Mesendoderm (in vitro differentiated cells): Measurements from ENCODE around the gene PITPNC1.
"Not testable (repeated sequence)": the region's sequence is repeated elsewhere in the genome, so short reads cannot be mapped to it uniquely, and the experiment has no call there.

Source experiments
- DNase-seq: peaks from one replicate; pipeline ENCODE4 v3.0.0; 2013
- H2AK5ac ChIP-seq: 2 replicates; pipeline ENCODE4 v1.6.1; 2013; ENCODE audit warnings: low read length, inconsistent platforms
- H2BK120ac ChIP-seq: 2 replicates; pipeline ENCODE4 v1.6.1; 2013; ENCODE audit warnings: low read depth, mild to moderate bottlenecking, low read length, moderate library complexity, mixed read lengths
- H2BK15ac ChIP-seq: replicated peaks from 2 replicates; pipeline ENCODE4 v1.6.1; 2013; ENCODE audit warnings: low read depth, mild to moderate bottlenecking, moderate library complexity
- H2BK5ac ChIP-seq: 2 replicates; pipeline ENCODE4 v1.6.1; 2013; ENCODE audit warnings: low read length, inconsistent platforms
- H3K18ac ChIP-seq: 2 replicates; pipeline ENCODE4 v1.6.1; 2013; ENCODE audit warnings: mild to moderate bottlenecking, low read length, mixed read lengths
- H3K23ac ChIP-seq: one replicate; pipeline ENCODE4 v1.6.1; 2013; ENCODE audit warnings: low read length
- H3K27ac ChIP-seq: 2 replicates; pipeline ENCODE4 v1.5.1; 2013; ENCODE audit warnings: low read depth, mild to moderate bottlenecking, inconsistent platforms, low read length, moderate library complexity
- H3K27me3 ChIP-seq: 2 replicates; pipeline ENCODE4 v1.6.1; 2013; ENCODE audit warnings: low read length, control low read depth, mild to moderate bottlenecking, inconsistent platforms; ENCODE audit not compliant: insufficient read depth, poor library complexity
- H3K36me3 ChIP-seq: 2 replicates; pipeline ENCODE4 v1.6.1; 2013; ENCODE audit warnings: low read length, inconsistent platforms; ENCODE audit not compliant: control insufficient read depth, insufficient read depth
- H3K4ac ChIP-seq: one replicate; pipeline ENCODE4 v1.6.1; 2013; ENCODE audit warnings: low read depth, mild to moderate bottlenecking, low read length, moderate library complexity
- H3K4me1 ChIP-seq: 2 replicates; pipeline ENCODE4 v1.6.1; 2013; ENCODE audit warnings: low read depth, low read length, inconsistent platforms; ENCODE audit not compliant: control insufficient read depth
- H3K4me2 ChIP-seq: 2 replicates; pipeline ENCODE4 v1.6.1; 2013; ENCODE audit warnings: low read length
- H3K4me3 ChIP-seq: 2 replicates; pipeline ENCODE4 v1.5.1; 2013; ENCODE audit warnings: mild to moderate bottlenecking, low read length
- H3K56ac ChIP-seq: one replicate; pipeline ENCODE4 v1.6.1; 2013; ENCODE audit warnings: low read length
- H3K79me1 ChIP-seq: 2 replicates; pipeline ENCODE4 v1.6.1; 2013; ENCODE audit warnings: low read length, inconsistent platforms
- H3K79me2 ChIP-seq: 2 replicates; pipeline ENCODE4 v1.6.1; 2013; ENCODE audit warnings: mild to moderate bottlenecking, low read length; ENCODE audit not compliant: control insufficient read depth, insufficient read depth
- H3K9ac ChIP-seq: 2 replicates; pipeline ENCODE4 v1.6.1; 2013; ENCODE audit warnings: low read length, inconsistent platforms
- H4K5ac ChIP-seq: one replicate; pipeline ENCODE4 v1.6.1; 2013; ENCODE audit warnings: low read length
- H4K8ac ChIP-seq: one replicate; pipeline ENCODE4 v1.6.1; 2013; ENCODE audit warnings: low read depth, mild to moderate bottlenecking, control low read depth, low read length, moderate library complexity
- WGBS: extraction: QIAGEN DNeasy Blood & Tissue Kit; methylation state at CpG from one replicate; pipeline ENCODE4 v1.1.7; 2013; ENCODE audit warnings: low lambda C conversion rate, missing lambda C conversion rate; ENCODE audit not compliant: insufficient coverage; ENCODE audit errors: extremely low coverage; 5-methylcytosine and 5-hydroxymethylcytosine counted together

PITPNC1 gene

DNA sequence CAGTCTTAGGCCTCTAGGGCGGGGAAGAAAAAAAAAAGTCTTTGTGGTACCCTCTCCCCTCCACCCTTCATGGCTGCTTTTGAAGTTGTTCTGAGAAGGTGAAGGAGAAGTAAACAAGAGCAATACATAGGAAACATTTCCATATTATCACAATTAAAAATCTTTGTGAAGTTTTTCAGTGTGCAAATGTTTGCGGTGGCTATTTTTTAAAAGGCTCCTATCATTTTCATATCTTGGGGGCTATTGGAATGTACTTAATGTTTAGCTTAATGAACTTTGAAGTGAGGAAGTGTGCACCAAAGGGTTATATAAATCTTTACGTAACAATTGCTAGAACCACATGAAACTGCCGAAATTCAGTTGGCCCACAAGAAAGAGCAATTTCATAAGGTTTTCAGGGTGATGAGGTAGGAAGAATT is 348.3 kb downstream of the PITPNC1 start:
- H3K4me1 ChIP-seq = no peaks in the 10 kb centered on the region
- no peak overlapping the region for H2BK15ac ChIP-seq
- no peak overlapping the region for H3K56ac ChIP-seq
- no peak overlapping the region for H4K8ac ChIP-seq
- H3K79me1 ChIP-seq = peaks cover 1% of the 10 kb centered on the region
- no peak overlapping the region for H3K27ac ChIP-seq
- no peak overlapping the region for H3K9ac ChIP-seq
- no peak overlapping the region for H2BK5ac ChIP-seq
- no peak overlapping the region for H3K4ac ChIP-seq
- H2AK5ac ChIP-seq = no peak overlapping the region
- DNase-seq = no peak
- no peak overlapping the region for H4K5ac ChIP-seq
- no peak overlapping the region for H3K4me3 ChIP-seq
- no peak overlapping the region for H3K18ac ChIP-seq
- no CpG with 5 or more reads among the region's 4 CpGs for WGBS
- H3K23ac ChIP-seq = no peak overlapping the region
- peaks cover 16% of the 10 kb centered on the region for H3K36me3 ChIP-seq
- H3K4me2 ChIP-seq = no peak overlapping the region
- H2BK120ac ChIP-seq = no peak overlapping the region
- H3K27me3 ChIP-seq = no peaks in the 10 kb centered on the region
- no peaks in the 10 kb centered on the region for H3K79me2 ChIP-seq

- Histone ChIP-seq H3K4me2 (no peak overlapping the region), H3K18ac (no peak overlapping the region), H3K27ac (no peak overlapping the region), H3K36me3 (peaks cover 16% of the 10 kb centered on the region), H3K4me1 (no peaks in the 10 kb centered on the region), H2BK5ac (no peak overlapping the region), H3K4me3 (no peak overlapping the region), H3K9ac (no peak overlapping the region), H3K79me1 (peaks cover 1% of the 10 kb centered on the region), H3K79me2 (no peaks in the 10 kb centered on the region), H2AK5ac (no peak overlapping the region), H4K5ac (no peak overlapping the region), H3K56ac (no peak overlapping the region), H3K4ac (no peak overlapping the region), H4K8ac (no peak overlapping the region), H3K23ac (no peak overlapping the region), H2BK120ac (no peak overlapping the region), H3K27me3 (no peaks in the 10 kb centered on the region), H2BK15ac (no peak overlapping the region)
- DNase-seq = no peak
- no CpG with 5 or more reads among the region's 4 CpGs for WGBS
These were observed 348.7 kb downstream of the PITPNC1 start for GRCh38 chr17:67725807-67726206.

DNA sequence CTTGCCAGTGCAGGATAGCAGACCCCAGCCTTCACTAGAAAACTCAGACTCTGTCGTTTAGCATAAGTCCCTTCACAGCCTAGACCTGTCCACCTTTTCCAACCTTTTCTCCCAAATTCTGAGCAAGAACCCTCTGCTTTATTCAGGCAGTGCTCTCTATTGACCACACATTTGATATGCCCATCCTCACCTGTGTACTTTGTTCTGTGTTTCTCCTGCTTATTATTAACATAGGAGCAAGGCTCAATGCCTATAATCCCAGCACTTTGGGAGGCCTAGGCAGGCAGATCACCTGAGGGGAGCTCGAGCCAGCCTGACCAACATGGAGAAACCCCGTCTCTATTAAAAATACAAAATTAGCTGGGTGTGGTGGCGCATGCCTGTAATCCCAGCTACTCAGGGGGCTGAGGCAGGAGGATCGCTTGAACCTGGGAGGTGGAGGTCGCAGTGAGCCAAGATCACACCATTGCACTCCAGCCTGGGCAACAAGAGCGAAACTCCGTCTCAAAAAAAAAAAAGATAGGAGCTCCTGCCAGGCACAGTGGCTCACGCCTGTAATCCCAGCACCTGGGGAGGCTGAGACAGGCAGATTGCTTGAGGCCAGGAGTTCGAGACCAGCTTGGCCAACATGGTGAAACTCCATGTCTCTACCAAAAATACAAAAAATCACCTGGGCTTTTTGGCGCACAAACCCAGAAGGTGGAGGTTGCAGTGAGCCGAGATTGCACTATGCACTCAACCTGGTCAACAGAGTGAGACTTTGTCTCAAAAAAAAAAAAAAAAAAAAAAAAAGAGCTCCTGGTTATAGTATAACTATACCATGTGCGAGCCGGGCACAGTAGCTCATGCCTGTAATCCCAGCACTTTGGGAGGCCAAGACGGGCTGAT is 350.3 kb downstream of the PITPNC1 start:
- peaks cover 13% of the 10 kb centered on the region for H3K36me3 ChIP-seq
- H2AK5ac ChIP-seq, H3K56ac ChIP-seq, H3K79me2 ChIP-seq, H3K9ac ChIP-seq, H3K18ac ChIP-seq, H2BK120ac ChIP-seq, H3K79me1 ChIP-seq, H3K27ac ChIP-seq, DNase-seq, H4K5ac ChIP-seq, H3K4me1 ChIP-seq, H3K23ac ChIP-seq, H3K27me3 ChIP-seq, H3K4ac ChIP-seq, H4K8ac ChIP-seq, H3K4me3 ChIP-seq, H3K4me2 ChIP-seq, H2BK5ac ChIP-seq, H2BK15ac ChIP-seq: not testable (repeated sequence)
- no CpG with 5 or more reads among the region's 15 CpGs for WGBS

DNA sequence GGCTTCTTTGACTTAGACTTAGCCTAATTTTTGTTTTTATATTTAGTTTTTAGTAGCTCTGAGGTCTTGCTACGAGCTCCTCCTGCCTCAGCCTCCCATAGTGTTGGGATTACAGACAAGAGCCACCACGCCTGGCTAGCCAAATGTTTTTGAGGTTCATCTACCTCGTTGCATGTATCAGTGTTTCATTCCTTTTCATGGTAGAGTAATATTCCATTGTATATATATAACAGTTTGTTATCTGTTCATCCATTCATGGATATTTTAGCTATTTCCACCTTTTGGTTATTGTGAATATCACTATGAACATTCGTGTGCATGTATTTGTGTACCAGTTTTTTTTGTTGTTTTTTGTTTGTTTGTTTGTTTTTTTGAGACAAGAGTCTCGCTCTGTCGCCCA is 352.8 kb downstream of the PITPNC1 start:
- Histone ChIP-seq H3K4me2 (no peak overlapping the region), H3K9ac (no peak overlapping the region), H2BK120ac (no peak overlapping the region), H3K23ac (no peak overlapping the region), H3K56ac (no peak overlapping the region), H2BK15ac (no peak overlapping the region), H4K5ac (no peak overlapping the region), H4K8ac (no peak overlapping the region), H3K4me1 (no peaks in the 10 kb centered on the region), H3K4ac (no peak overlapping the region), H3K27ac (no peak overlapping the region), H3K79me1 (peaks cover 2% of the 10 kb centered on the region), H3K18ac (no peak overlapping the region), H2AK5ac (no peak overlapping the region), H2BK5ac (no peak overlapping the region), H3K4me3 (no peak overlapping the region), H3K79me2 (peaks cover 2% of the 10 kb centered on the region), H3K27me3 (no peaks in the 10 kb centered on the region), H3K36me3 (peaks cover 11% of the 10 kb centered on the region)
- DNase-seq = no peak
- no CpG with 5 or more reads among the region's 6 CpGs for WGBS

GRCh38 chr17:67730731-67731130 is 353.6 kb downstream of the PITPNC1 start:
- Histone ChIP-seq H3K4ac (no peak overlapping the region), H2BK120ac (no peak overlapping the region), H3K4me1 (no peaks in the 10 kb centered on the region), H3K79me2 (peaks cover 2% of the 10 kb centered on the region), H4K8ac (no peak overlapping the region), H3K4me3 (no peak overlapping the region), H2BK5ac (no peak overlapping the region), H4K5ac (no peak overlapping the region), H3K56ac (no peak overlapping the region), H3K79me1 (peaks cover 2% of the 10 kb centered on the region), H3K4me2 (no peak overlapping the region), H3K9ac (no peak overlapping the region), H3K23ac (no peak overlapping the region), H3K18ac (no peak overlapping the region), H2BK15ac (no peak overlapping the region), H3K27ac (no peak overlapping the region), H2AK5ac (no peak overlapping the region), H3K36me3 (peaks cover 11% of the 10 kb centered on the region), H3K27me3 (no peaks in the 10 kb centered on the region)
- DNase-seq = no peak
- no CpG with 5 or more reads among the region's 7 CpGs for WGBS

GRCh38 chr17:67733449-67733848 is 356.4 kb downstream of the PITPNC1 start:
- Histone ChIP-seq H2BK5ac (no peak overlapping the region), H3K4me3 (no peak overlapping the region), H3K27me3 (no peaks in the 10 kb centered on the region), H3K23ac (no peak overlapping the region), H3K9ac (no peak overlapping the region), H3K4me2 (no peak overlapping the region), H3K4ac (no peak overlapping the region), H3K4me1 (no peaks in the 10 kb centered on the region), H4K5ac (no peak overlapping the region), H3K18ac (no peak overlapping the region), H2AK5ac (no peak overlapping the region), H3K36me3 (peaks cover 3% of the 10 kb centered on the region), H3K27ac (no peak overlapping the region), H3K79me1 (peaks cover 2% of the 10 kb centered on the region), H3K56ac (no peak overlapping the region), H2BK120ac (no peak overlapping the region), H3K79me2 (peaks cover 2% of the 10 kb centered on the region), H2BK15ac (no peak overlapping the region), H4K8ac (no peak overlapping the region)
- no CpG with 5 or more reads among the region's 2 CpGs for WGBS
- DNase-seq = no peak
